Measurements from ENCODE around the gene TULP4. TPM values are rescaled to one million over a fixed set of nuclear protein-coding genes. Genes with fewer than 3 reads are reported as not detected.

Gene TULP4
- total RNA-seq, 2 donors from 2014 or later: 61.9 to 72.0 TPM

- no peak overlapping the region for H3K27ac Mint-ChIP-seq
- H3K36me3 Mint-ChIP-seq (ENCODE audit: low read depth): peaks cover 2% of the 10 kb centered on the region
- H3K4me1 Mint-ChIP-seq: peaks cover 49% of the 10 kb centered on the region
- DNase-seq (no peak), ATAC-seq (no peak)
- H3K27me3 Mint-ChIP-seq: no peaks in the 10 kb centered on the region
- no peak overlapping the region for H3K4me3 Mint-ChIP-seq
- no peaks in the 10 kb centered on the region for H3K9me3 ChIP-seq (ENCODE audit: control insufficient read depth, low read length, poor library complexity, severe bottlenecking)
These were observed 48.8 kb downstream of the TULP4 start for GRCh38 chr6:158361068-158361467.

DNA sequence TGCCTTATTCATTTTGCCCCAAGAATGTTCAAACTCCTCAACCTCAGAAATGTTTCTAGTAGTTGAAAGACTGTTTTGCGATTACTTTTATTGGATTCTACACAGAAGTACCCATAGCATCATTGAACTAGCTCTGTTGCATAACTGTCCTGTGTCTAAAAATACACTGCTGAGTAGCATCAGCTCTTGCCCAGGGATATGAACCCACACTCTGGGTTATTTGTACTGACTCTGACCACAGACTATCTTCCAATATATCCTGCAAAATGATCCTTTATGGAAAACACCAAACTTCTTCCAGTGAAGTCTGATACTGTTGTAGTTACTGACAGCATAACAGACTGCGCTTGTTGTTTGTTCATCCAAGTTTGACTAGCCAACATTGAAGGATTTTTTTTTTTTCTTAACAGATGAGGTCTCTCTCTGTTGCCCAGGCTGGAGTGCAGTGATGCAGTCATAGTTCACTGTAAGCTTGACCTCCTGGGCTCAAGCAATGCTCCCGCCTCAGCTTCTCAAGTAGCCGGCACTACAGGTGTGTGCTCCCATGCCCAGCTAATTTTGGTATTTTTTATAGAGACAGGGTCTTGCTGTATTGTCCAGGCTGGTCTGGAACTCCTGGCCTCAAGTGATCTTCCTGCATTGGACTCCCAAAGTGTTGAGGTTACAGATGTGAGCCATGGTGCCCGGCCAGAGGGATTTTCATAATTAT lies 49.9 kb downstream of the TULP4 start:
- Mint-ChIP-seq H3K4me3 (no peak overlapping the region), H3K36me3 (ENCODE audit: low read depth) (peaks cover 4% of the 10 kb centered on the region), H3K27me3 (no peaks in the 10 kb centered on the region), H3K27ac (no peak overlapping the region), H3K4me1 (peaks cover 43% of the 10 kb centered on the region)
- DNase-seq (no peak), ATAC-seq (no peak)
- H3K9me3 ChIP-seq (ENCODE audit: control insufficient read depth, low read length, poor library complexity, severe bottlenecking): no peaks in the 10 kb centered on the region

DNA sequence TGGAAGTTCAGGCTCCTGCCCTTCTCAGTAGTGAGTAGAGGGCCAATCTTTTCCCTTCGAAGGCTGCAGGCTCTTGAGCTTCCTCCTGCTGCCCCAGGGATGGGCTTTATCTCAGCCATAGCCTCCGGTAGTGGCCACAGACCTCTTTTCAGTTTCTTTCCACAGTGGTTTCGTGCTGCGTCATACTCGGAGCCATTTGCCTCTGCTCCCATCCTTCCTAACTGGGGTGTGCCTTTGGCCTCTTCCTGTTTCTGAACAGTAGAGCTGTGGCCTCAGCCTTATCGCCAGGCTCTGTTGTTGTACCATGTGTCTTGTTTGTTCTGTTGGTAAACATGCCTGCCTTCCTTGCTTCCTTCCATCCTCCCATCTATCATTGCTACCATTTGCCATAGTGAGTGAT lies 54.1 kb downstream of the TULP4 start:
- Mint-ChIP-seq H3K4me3 (no peak overlapping the region), H3K36me3 (ENCODE audit: low read depth) (peaks cover 4% of the 10 kb centered on the region), H3K4me1 (peaks cover 9% of the 10 kb centered on the region), H3K27me3 (no peaks in the 10 kb centered on the region), H3K27ac (no peak overlapping the region)
- DNase-seq (no peak), ATAC-seq (no peak)
- H3K9me3 ChIP-seq (ENCODE audit: control insufficient read depth, low read length, poor library complexity, severe bottlenecking): no peaks in the 10 kb centered on the region

DNA sequence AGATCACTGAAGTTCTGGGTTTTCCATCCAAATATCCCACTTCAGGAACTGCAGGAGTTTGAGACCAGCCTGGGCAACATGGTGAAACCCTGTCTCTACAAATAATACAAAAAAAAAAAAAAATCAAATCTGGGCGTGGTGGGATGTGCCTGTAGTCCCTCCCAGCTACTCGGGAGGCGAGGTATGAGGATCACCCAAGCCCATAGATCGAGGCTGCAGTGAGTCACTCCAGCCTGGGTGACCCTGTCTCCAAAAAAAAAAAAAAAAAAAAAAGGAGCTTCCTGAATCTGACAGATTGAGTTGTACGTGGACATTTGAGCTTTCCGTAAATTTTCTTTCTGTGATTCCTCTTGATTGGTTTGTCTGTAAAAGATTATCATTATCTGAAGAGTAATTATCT lies 55.6 kb downstream of the TULP4 start:
- H3K9me3 ChIP-seq (ENCODE audit: control insufficient read depth, low read length, poor library complexity, severe bottlenecking): no peaks in the 10 kb centered on the region
- no peaks in the 10 kb centered on the region for H3K27me3 Mint-ChIP-seq
- ATAC-seq (no peak), DNase-seq (no peak)
- H3K4me3 Mint-ChIP-seq: no peak overlapping the region
- H3K4me1 Mint-ChIP-seq: peaks cover 11% of the 10 kb centered on the region
- H3K36me3 Mint-ChIP-seq (ENCODE audit: low read depth): peaks cover 4% of the 10 kb centered on the region
- no peak overlapping the region for H3K27ac Mint-ChIP-seq

GRCh38 chr6:158369241-158369640 lies 57.0 kb downstream of the TULP4 start:
- DNase-seq (no peak), ATAC-seq (no peak)
- H3K36me3 Mint-ChIP-seq (ENCODE audit: low read depth): peaks cover 4% of the 10 kb centered on the region
- H3K4me1 Mint-ChIP-seq: peaks cover 13% of the 10 kb centered on the region
- no peaks in the 10 kb centered on the region for H3K27me3 Mint-ChIP-seq
- no peaks in the 10 kb centered on the region for H3K9me3 ChIP-seq (ENCODE audit: control insufficient read depth, low read length, poor library complexity, severe bottlenecking)
- no peak overlapping the region for H3K27ac Mint-ChIP-seq
- no peak overlapping the region for H3K4me3 Mint-ChIP-seq

DNA sequence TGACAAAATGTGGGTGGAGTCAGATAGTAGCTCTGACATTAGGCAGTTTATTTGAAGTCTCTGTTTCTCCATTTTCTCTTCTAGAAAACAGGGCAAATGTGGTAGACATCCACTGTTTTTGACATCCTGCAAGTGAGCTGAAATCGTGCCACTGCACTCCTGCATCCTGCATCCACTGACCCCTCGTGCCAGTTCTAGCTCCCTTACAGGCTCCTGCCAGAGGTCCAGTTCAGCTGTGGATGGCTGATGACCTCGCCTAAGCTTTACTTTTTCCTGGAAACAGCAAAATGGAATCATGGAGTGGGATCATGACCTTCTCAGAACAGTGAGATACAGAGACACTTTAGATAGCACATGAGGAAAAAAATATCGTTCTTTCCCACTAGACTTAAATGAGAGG lies 58.5 kb downstream of the TULP4 start:
- no peak overlapping the region for H3K27ac Mint-ChIP-seq
- peak overlapping the region; percentile 45 for H3K4me3 Mint-ChIP-seq
- H3K36me3 Mint-ChIP-seq (ENCODE audit: low read depth): peaks cover 4% of the 10 kb centered on the region
- H3K27me3 Mint-ChIP-seq: no peaks in the 10 kb centered on the region
- H3K4me1 Mint-ChIP-seq: peaks cover 14% of the 10 kb centered on the region
- H3K9me3 ChIP-seq (ENCODE audit: control insufficient read depth, low read length, poor library complexity, severe bottlenecking): no peaks in the 10 kb centered on the region
- DNase-seq (no peak), ATAC-seq (no peak)

- DNase-seq (no peak), ATAC-seq (no peak)
- Mint-ChIP-seq H3K27me3 (no peaks in the 10 kb centered on the region), H3K27ac (no peak overlapping the region), H3K4me3 (peak overlapping the region; percentile 45), H3K36me3 (ENCODE audit: low read depth) (peaks cover 4% of the 10 kb centered on the region), H3K4me1 (peaks cover 16% of the 10 kb centered on the region)
- no peaks in the 10 kb centered on the region for H3K9me3 ChIP-seq (ENCODE audit: control insufficient read depth, low read length, poor library complexity, severe bottlenecking)
These were observed 59.0 kb downstream of the TULP4 start for GRCh38 chr6:158371261-158371660.

- H3K27ac Mint-ChIP-seq: no peak overlapping the region
- no peak overlapping the region for H3K4me3 Mint-ChIP-seq
These were observed 60.3 kb downstream of the TULP4 start for GRCh38 chr6:158372574-158372973.

GRCh38 chr6:158373214-158373613 lies 60.9 kb downstream of the TULP4 start:
- no peak overlapping the region for H3K4me3 Mint-ChIP-seq
- peaks cover 14% of the 10 kb centered on the region for H3K4me1 Mint-ChIP-seq
- ATAC-seq (no peak), DNase-seq (no peak)
- no peaks in the 10 kb centered on the region for H3K9me3 ChIP-seq (ENCODE audit: control insufficient read depth, low read length, poor library complexity, severe bottlenecking)
- H3K36me3 Mint-ChIP-seq (ENCODE audit: low read depth): peaks cover 3% of the 10 kb centered on the region
- H3K27ac Mint-ChIP-seq: peak overlapping the region; percentile 60
- H3K27me3 Mint-ChIP-seq: no peaks in the 10 kb centered on the region

More at GRCh38 chr6:158372574-158372973, 60.3 kb downstream of the TULP4 start:
- H3K36me3 Mint-ChIP-seq (ENCODE audit: low read depth): peaks cover 3% of the 10 kb centered on the region
- H3K27me3 Mint-ChIP-seq: no peaks in the 10 kb centered on the region
- DNase-seq: no peak
- H3K4me1 Mint-ChIP-seq: peaks cover 14% of the 10 kb centered on the region
- ATAC-seq: no peak
- H3K9me3 ChIP-seq (ENCODE audit: control insufficient read depth, low read length, poor library complexity, severe bottlenecking): no peaks in the 10 kb centered on the region

DNA sequence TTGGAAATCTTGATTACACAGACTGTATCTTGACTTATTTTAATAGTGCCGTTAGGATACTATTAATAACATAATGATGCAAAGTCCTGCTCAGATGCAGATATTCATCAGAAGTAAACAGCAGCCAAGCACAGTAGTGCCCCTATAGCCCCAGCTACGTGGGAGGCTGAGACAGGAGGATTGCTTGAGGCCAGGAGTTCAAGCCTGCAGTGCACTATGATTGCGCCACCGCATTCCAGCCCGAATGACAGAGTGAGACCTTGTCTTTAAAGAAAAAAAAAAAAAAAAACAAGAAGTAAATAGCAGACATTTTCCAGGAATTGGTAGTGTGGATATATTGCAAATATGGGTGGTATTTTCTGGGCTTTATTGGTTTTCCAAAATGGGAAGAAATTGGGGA lies 61.8 kb downstream of the TULP4 start:
- Mint-ChIP-seq H3K4me3 (no peak overlapping the region), H3K4me1 (peaks cover 17% of the 10 kb centered on the region), H3K27me3 (no peaks in the 10 kb centered on the region), H3K27ac (peak overlapping the region; percentile 60), H3K36me3 (ENCODE audit: low read depth) (peaks cover 3% of the 10 kb centered on the region)
- DNase-seq: no peak
- no peaks in the 10 kb centered on the region for H3K9me3 ChIP-seq (ENCODE audit: control insufficient read depth, low read length, poor library complexity, severe bottlenecking)
- no peak for ATAC-seq

- H3K9me3 ChIP-seq (ENCODE audit: control insufficient read depth, low read length, poor library complexity, severe bottlenecking): no peaks in the 10 kb centered on the region
- H3K4me1 Mint-ChIP-seq: peaks cover 28% of the 10 kb centered on the region
- no peak overlapping the region for H3K27ac Mint-ChIP-seq
- DNase-seq (no peak), ATAC-seq (no peak)
- peaks cover 6% of the 10 kb centered on the region for H3K36me3 Mint-ChIP-seq (ENCODE audit: low read depth)
- H3K27me3 Mint-ChIP-seq: no peaks in the 10 kb centered on the region
- H3K4me3 Mint-ChIP-seq: no peak overlapping the region
These were observed 64.4 kb downstream of the TULP4 start for GRCh38 chr6:158376631-158377081.

GRCh38 chr6:158377860-158378259 lies 65.6 kb downstream of the TULP4 start:
- H3K9me3 ChIP-seq (ENCODE audit: control insufficient read depth, low read length, poor library complexity, severe bottlenecking): no peaks in the 10 kb centered on the region
- Mint-ChIP-seq H3K36me3 (ENCODE audit: low read depth) (peaks cover 8% of the 10 kb centered on the region), H3K27ac (no peak overlapping the region), H3K4me3 (no peak overlapping the region), H3K27me3 (no peaks in the 10 kb centered on the region), H3K4me1 (peaks cover 34% of the 10 kb centered on the region)
- ATAC-seq (no peak), DNase-seq (no peak)

GRCh38 chr6:158379336-158379735 lies 67.1 kb downstream of the TULP4 start:
- Mint-ChIP-seq H3K27ac (peak overlapping the region; percentile 35), H3K27me3 (no peaks in the 10 kb centered on the region), H3K4me3 (no peak overlapping the region), H3K4me1 (peaks cover 37% of the 10 kb centered on the region), H3K36me3 (ENCODE audit: low read depth) (peaks cover 8% of the 10 kb centered on the region)
- DNase-seq (no peak), ATAC-seq (no peak)
- no peaks in the 10 kb centered on the region for H3K9me3 ChIP-seq (ENCODE audit: control insufficient read depth, low read length, poor library complexity, severe bottlenecking)

GRCh38 chr6:158381214-158381613 lies 68.9 kb downstream of the TULP4 start:
- Mint-ChIP-seq H3K27ac (no peak overlapping the region), H3K4me1 (peaks cover 30% of the 10 kb centered on the region), H3K27me3 (no peaks in the 10 kb centered on the region), H3K4me3 (no peak overlapping the region), H3K36me3 (ENCODE audit: low read depth) (peaks cover 5% of the 10 kb centered on the region)
- no peaks in the 10 kb centered on the region for H3K9me3 ChIP-seq (ENCODE audit: control insufficient read depth, low read length, poor library complexity, severe bottlenecking)
- DNase-seq: no peak
- no peak for ATAC-seq

Measured in T-helper 17 cell (primary cell).